GM18867 (cell line): ENCODE measurements around the gene TPPP3.

ENCODE experiments used
- ATAC-seq: cut with Tn5 transposase; IDR thresholded peaks from one replicate; pipeline ENCODE4 v1.9.1; 2021; ENCODE audit warnings: mild to moderate bottlenecking, moderate library complexity; ENCODE audit not compliant: unreplicated experiment

TPPP3 gene

GRCh38 chr16:67406111-67406971, 13.0 kb upstream of the TPPP3 start:
- no peak for ATAC-seq

- ATAC-seq = no peak
These were observed 12.0 kb upstream of the TPPP3 start for GRCh38 chr16:67405336-67405735.

- ATAC-seq = no peak
These were observed 11.5 kb upstream of the TPPP3 start for GRCh38 chr16:67404740-67405226.

- no peak for ATAC-seq
These were observed 10.8 kb upstream of the TPPP3 start for GRCh38 chr16:67403976-67404555.

DNA sequence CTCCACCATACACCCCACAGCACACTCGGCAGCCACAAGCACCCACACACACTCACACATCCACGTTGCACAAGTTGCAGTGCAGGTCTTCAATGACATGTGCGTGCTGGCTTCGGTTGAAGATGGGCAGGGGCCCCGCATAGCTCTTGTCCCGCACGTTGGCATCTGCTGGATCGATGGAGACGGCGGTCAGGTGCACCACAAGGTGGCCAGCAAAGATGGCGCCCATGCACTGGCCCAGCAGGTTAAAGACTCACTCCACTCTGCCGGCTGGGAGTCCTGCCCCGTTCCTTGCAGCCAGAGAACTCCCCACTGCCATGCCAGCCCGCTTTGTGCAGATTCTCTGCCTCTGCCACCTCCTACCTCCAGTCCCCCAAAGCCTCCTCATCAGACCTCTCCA, 7.6 kb upstream of the TPPP3 start:
- no peak for ATAC-seq

- ATAC-seq = no peak
These were observed 6.7 kb upstream of the TPPP3 start for GRCh38 chr16:67399749-67400704.

GRCh38 chr16:67399218-67399733, 6.0 kb upstream of the TPPP3 start:
- ATAC-seq = no peak

DNA sequence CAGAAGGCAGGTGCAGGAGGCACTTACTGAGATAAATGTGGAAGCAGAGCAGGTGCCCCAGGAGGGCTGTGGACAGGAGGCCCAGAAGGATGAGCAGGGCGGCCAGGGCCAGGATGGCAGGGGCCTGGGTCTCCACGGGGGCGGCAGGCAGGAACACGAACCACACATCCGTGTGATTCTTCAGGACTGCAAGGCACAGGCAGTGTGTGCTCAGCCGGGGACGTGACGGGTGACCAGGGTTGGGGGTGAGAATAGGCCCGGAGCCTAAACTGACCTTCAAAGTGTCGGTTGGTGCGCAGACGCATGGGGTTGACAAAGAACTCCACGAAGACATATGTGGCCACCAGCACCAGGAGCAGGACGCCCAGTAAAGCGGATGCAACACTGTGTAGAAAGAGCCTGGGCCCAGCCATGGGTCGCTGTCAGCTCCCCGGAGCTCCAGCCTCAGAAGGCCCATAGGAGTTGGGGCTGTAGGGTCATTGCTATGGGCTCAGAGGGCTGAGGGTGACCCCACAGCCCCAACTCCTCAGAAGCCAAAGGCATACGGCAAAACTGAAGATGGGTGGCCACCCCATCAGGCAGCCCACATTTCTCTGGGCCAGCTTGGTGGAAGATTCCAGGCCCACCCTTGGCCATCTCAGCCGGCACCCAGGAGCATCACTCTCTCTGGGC, 5.4 kb upstream of the TPPP3 start:
- no peak for ATAC-seq

DNA sequence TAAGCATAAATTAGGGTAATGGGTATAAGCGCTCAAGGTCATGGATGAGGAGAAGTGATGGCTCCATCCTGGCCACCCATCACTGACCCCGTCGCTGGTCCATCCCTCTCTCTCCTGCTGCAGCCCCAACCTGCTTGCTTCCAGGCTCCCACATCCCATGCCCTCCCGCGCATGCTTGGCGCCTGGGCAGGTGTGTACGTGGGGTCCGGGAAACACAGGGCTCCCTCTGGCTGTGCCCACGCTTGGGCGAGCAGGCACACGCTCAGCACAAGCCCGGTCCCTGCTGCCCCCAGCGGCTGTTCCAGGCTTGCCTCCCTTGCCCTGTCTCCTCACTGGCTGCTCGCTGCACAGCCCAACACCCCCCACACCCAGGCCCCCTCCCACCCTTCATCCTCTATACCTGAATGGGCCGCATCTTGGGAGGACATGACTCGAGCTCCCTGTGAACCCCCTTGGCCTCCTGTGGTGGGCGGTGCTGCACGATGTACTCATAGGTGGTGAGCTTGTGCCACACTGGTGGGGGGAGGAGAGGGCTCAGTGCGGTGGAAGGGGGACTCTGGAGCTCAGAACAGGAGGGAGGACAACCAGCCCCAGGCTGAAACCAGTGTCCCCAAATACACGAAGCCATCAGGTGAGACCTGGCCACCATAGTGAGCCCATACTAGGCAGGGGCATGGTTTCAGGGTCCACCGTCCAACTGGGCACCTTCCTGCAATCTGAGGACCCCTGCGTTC, 4.7 kb upstream of the TPPP3 start:
- ATAC-seq = no peak

DNA sequence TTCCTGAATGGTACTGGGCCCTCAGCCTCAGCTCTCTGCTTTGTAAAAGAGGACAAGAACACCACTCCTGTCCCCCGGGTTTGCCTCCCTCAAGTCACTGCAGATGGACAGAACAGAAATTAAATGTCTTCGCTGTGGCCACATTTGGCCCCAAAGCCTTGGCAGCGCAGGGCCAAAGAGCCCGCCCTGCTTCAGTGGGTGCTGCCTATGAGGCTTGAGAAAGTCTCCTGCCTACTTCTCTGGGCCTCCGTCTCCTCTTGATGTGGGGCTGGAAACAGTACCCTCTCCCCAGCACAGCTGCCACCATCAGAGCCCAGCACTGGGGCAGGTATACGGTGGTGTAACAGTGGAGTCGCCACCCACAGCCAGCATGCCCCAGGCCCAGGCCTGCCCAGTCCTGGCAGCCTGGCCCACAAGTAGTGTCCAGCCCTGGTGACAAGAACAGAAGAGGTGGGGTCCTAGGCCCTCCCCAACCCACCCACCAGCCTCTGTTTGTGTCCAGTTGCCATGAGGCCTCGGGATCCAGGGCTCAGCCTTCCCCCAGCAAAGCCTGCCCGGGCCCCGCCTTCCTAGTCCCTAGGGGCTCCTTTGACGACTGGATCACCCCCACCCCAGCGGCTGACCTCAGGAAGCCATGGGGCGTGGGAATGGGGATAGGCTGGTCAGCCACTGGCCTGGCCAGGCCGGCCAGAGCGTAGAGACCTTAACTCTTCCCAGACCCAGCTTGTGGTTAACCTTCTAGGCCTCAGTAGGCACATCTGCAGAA, 3.9 kb upstream of the TPPP3 start:
- ATAC-seq = no peak

DNA sequence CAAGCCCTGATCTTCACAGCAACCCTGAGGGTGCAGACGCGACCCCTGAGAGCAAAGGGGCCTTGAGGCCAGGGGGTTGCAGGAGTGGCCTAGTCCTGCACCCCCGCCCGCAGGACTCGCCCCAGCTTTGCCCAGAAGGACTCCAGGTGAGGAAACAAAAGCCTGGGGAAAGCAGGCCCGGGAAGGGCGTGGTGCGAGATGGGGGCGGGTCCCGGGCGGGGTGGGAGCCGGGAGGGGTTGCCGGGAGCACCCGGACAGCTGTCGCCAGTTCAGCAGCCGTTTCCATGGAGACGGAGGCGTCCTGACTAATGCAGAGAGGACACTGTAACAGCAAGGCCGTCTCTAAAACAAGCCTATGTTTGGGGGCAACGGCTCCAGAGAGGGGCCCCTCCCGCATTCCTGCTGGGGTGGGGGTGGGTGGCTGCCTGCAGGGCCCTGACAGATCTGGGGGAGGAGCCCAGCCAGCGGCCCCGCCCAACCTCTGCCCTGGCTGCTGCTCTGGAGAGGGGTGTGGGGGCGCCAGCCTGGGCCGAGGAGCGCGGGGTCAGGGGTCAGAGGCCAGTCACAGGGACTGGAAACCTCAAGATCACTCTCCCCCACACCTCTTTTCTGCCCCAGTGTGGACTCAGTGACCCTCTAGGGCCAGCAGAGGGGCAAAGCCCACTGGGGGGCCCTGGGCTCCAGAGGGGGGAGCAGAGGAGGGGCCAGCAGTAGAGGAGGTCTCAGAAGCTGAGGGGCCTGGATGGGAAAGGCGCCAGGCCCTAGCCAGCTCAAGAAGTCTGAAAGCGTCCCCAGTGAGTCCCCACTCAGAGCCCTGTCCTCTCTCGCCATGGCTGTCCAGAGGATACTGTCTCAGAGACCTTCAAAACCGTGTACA, 3.1 kb upstream of the TPPP3 start:
- no peak for ATAC-seq

GRCh38 chr16:67395458-67396158, 2.3 kb upstream of the TPPP3 start:
- ATAC-seq = no peak

- no peak for ATAC-seq
These were observed 1.8 kb upstream of the TPPP3 start for GRCh38 chr16:67395105-67395457.

DNA sequence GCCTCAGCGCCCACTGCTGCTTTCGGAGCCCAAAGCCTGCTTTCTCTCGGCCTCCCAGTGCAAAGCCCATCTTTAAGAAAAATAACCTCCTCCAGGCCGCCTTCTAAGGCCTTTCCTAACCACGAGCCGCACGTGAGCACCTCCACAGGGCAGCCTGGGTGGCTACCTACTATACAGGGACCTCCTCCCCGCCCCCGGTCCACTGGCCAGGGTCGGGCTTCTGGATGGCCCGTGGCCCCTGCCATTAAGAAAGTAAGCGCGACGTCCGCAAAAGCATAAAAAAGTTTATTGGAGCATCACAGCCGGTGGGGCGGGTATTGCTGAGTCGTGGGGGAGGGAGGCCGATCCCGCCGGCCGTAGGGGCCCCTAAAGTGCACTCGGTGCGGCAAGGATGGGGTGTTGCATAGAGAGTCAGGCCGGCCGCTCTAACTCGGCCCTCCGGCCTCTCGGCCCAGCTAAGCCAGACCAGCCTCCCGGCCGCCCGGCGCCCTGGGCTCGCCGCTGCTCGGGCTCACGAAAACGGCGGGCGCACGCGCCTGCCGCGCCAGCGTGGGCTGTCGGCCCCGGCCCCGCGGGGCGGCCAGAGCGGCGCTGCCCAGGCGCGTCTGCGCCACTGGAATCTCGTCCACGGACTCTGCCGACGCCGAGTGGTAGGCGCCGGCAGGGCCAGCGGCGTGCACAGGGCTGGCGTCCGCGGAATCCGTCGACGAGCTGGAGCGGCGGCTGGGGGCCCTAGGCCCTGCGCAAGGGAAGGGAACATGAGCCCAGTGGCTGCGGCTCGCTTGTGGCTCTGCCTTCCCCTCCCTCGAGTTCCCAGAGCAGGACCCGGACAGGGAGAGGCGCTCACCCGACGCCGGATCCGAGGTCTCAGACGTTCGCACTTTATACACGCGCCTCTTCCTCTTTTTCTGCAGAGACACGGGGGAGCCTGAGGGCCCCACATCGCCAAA, 1.1 kb upstream of the TPPP3 start:
- no peak for ATAC-seq

DNA sequence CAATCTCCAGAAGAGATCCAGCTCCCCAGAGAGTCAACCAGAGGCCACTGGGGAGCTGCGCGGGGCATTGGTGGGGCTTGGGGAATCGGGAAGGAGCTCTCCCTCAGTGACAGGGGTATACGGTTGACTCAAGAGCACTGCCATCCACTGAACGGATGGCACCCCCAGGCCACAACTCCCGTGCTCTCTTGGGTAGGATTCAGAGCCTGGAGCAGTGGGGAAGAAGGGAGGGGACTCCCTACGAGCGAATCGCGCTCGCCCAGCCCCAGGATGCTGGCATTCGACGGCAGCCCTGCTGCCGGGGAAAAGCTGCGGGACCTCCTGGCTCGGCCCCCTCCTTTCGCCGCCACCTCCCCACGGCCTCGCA, 473 bp upstream of the TPPP3 start:
- ATAC-seq = no peak

DNA sequence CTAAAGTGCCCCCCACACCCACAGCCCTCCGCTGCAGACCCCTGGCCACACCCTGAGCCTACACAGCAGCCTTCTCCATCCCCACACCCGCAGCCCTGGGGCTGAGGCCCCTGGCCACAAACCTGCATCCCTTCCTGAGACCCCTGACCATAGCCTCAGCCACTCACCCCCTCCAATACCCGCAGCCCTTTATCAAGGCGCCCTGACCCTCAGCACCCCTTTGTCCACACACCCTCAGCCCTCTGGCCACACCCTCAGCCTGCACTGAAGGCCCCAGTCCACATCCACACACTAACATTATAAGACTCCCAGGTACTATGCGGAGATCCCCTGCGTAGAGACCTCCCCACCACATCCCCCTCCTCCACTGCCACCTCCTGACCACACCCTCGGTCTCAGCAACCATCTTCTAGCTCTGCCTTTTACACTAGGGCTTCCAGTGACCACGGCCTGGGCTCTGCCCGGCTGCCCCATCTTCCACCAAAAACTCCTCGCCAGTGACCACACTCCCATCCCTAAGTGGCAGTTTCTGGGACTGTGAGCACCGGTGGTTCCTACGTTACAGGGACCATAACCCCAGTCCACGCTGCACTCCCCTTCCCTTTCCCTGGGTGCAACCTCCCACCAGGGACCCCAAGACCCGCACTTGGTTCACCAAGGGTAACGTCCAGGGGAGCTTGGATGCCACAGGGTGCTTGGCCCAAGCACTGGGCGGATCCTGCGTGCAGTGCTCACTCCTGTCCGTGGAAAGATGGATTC, 818 bp downstream of the TPPP3 start:
- no peak for ATAC-seq
